Measurements from ENCODE around the gene RABGEF1. TPM values are rescaled to one million over a fixed set of nuclear protein-coding genes. Genes with fewer than 3 reads are reported as not detected.

Gene RABGEF1
- total RNA-seq, 4 donors from 2014 or later: 29.8 to 72.1 (median 49.5) TPM

DNA sequence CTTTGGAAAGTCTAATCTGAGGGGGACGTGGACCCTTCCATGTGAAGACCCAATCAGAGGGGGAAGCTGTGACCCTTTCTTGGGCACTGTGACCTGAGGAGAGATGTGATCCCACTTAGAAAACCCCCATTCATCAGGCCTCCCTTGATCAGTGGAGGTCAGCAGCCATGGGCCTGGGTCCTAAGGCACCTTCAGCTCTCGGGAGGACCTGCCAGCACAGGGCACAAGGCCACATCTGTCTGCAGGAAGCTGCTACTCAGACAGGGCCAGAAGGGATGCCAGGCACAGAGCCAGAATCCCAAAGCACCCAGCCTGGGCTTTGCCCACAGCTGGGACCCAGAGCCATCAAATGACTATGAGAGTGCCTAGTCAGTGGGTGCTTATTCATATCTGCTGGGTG lies 14.7 kb upstream of the RABGEF1 start:
- ATAC-seq (ENCODE audit: low FRiP score): no peak
- TF ChIP-seq, protein P1, sequence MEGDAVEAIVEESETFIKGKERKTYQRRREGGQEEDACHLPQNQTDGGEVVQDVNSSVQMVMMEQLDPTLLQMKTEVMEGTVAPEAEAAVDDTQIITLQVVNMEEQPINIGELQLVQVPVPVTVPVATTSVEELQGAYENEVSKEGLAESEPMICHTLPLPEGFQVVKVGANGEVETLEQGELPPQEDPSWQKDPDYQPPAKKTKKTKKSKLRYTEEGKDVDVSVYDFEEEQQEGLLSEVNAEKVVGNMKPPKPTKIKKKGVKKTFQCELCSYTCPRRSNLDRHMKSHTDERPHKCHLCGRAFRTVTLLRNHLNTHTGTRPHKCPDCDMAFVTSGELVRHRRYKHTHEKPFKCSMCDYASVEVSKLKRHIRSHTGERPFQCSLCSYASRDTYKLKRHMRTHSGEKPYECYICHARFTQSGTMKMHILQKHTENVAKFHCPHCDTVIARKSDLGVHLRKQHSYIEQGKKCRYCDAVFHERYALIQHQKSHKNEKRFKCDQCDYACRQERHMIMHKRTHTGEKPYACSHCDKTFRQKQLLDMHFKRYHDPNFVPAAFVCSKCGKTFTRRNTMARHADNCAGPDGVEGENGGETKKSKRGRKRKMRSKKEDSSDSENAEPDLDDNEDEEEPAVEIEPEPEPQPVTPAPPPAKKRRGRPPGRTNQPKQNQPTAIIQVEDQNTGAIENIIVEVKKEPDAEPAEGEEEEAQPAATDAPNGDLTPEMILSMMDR (IDR thresholded peaks at IDR 0.05): no peak
- DNase-seq (ENCODE audit: low spot score): no peak

DNA sequence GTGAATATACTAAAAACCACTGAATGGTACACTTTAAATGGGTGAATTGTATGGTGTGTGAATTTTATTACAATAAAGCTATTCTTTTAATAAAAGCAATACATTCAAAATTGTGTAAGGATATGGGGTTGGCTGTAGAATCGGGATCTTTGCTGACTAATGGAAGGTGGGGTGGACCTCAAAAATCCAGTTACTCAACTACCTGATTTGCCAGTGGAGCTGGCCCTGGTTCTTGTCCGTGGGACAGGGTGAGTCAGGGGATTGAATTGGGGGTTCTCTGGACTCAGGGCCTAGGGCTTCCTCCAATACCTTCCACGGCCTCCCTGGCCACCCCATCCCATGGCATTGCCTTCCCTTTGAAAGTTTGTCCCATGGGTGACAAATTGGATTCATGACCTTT lies 13.5 kb upstream of the RABGEF1 start:
- no peak for DNase-seq (ENCODE audit: low spot score)
- TF ChIP-seq, protein P1 (IDR thresholded peaks at IDR 0.05): no peak
- ATAC-seq (ENCODE audit: low FRiP score): no peak

GRCh38 chr7:66728571-66728970 lies 12.0 kb upstream of the RABGEF1 start:
- no peak for ATAC-seq (ENCODE audit: low FRiP score)

DNA sequence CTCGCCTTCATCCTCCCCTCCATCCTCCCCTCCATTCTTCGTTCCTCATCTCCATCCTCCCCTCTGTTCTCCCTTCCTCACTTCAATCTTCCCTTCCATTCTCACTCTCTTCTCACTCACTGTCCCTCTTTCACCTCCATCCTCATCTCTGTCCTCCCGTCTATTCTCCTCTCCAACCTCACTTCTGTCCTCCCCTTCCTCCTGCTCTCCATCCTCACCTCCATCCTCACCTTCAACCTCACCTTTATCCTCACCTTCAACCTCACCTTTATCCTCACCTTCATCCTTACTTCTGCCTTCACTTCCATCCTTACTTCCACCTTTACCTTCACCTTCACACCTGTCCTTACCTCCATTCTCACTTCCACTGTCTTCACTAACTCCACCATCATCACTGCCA lies 11.3 kb upstream of the RABGEF1 start:
- ATAC-seq (ENCODE audit: low FRiP score): no peak
- no peak for DNase-seq (ENCODE audit: low spot score)
- TF ChIP-seq, protein P1 (IDR thresholded peaks at IDR 0.05): no peak

More at GRCh38 chr7:66728571-66728970, 12.0 kb upstream of the RABGEF1 start:
- no peak for DNase-seq (ENCODE audit: low spot score)
- TF ChIP-seq, protein P1 (IDR thresholded peaks at IDR 0.05): no peak

- ATAC-seq (ENCODE audit: low FRiP score): no peak
- TF ChIP-seq, protein P1 (IDR thresholded peaks at IDR 0.05): no peak
These were observed 8.5 kb upstream of the RABGEF1 start for GRCh38 chr7:66731986-66732385.

GRCh38 chr7:66732439-66732838 lies 8.1 kb upstream of the RABGEF1 start:
- DNase-seq (ENCODE audit: low spot score) (no peak), ATAC-seq (ENCODE audit: low FRiP score) (no peak)
- TF ChIP-seq, protein P1 (IDR thresholded peaks at IDR 0.05): no peak

More at GRCh38 chr7:66731986-66732385, 8.5 kb upstream of the RABGEF1 start:
- DNase-seq (ENCODE audit: low spot score): no peak

GRCh38 chr7:66734006-66734405 lies 6.5 kb upstream of the RABGEF1 start:
- TF ChIP-seq, protein P1 (IDR thresholded peaks at IDR 0.05): no peak
- DNase-seq (ENCODE audit: low spot score): no peak
- ATAC-seq (ENCODE audit: low FRiP score): no peak
